CD4-positive, alpha-beta T cell treated with Interleukin-6 at 100 ng/mL for 8 hours (primary cell): ENCODE measurements around the gene MEPCE.

Experiments
- DNase-seq: peaks from one replicate; pipeline ENCODE4 v3.0.0-alpha.2; 2020; ENCODE audit warnings: mixed read lengths, low spot score

Gene MEPCE

DNA sequence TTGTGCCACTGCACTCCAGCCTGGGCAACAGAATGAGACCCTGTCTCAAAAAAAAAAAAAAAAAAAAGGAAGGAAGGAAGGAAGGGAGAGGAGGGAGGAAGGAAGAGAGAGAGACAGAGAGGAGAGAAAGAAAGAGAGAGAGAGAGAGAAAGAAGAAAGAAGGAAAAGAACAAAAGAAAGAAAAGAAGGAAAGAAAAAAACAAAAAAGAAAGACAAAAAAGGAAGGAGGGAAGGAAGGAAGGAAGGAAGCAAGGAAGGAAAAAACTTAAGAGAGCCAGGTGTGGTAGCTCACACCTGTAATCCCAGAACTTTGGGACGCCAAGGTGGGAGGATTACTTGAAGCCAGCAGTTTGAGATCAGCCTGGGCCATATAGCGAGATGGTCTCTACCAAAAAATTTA lies 35.2 kb downstream of the MEPCE start:
- no peak for DNase-seq

GRCh38 chr7:100465299-100465698 lies 35.7 kb downstream of the MEPCE start:
- no peak for DNase-seq

- no peak for DNase-seq
Observed at GRCh38 chr7:100465702-100466311, 36.2 kb downstream of the MEPCE start.

GRCh38 chr7:100466653-100467605 lies 37.3 kb downstream of the MEPCE start:
- no peak for DNase-seq

GRCh38 chr7:100467638-100468373 lies 38.2 kb downstream of the MEPCE start:
- DNase-seq: no peak

DNA sequence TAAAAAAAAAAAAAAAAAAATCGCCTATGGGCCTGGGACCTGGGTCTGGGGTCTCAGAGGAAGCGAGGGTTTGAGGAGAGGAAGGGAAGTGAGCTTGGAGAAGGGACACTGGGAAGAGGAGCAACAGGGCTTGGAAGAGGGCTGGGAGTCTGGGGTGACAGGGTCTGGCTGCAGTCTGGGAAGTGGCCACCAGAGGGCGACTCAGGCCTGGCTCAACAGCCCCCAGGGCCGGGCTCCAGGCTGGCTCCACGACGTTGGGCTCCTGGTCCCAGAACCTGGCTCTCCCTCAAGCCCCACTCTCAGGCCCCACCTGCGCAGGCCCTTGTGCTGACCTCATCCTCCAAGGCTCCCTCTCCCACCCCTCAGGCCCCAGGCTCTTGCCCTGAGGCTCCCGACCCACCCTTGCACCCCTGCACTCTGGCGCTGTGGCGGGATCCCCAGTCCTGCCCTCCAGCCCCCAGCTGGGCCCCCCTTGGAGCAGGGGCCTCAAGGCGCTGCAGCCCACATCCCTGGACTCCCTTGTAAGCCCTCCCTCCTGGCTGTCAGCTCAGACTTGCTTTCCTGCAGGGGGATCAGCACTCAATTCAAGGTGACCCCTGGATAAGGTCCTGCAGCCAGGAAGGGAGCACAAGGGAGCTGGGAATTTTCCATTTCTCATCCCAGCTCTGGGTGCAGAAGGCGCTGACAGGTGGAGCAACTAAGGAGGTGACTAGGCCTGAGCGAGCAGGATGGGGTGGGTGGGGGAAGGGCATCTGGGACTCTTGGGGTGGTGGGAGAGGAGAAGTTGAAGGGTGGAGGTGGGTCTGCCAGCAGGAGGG lies 39.8 kb downstream of the MEPCE start:
- peak; percentile 77 for DNase-seq

DNA sequence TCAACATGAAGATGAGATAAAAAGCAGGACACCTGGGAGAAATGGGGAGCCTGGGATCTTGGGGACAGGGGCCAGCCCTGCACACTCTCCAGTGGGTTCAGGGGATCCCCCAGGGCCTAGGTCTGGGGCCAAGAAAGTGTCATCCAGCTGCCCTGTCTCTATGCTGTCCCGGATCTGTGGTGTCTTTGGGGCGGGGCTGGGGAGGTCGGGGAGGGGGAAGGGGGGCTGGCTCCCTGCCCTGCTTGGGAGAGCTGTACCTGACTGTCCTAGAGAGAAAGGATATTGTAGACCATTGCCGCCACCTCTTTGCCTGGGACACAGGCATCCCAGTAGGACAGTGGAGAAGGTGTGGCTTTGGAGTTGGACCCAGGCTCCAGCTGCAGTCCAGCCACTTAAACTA lies 41.4 kb downstream of the MEPCE start:
- DNase-seq: no peak

DNA sequence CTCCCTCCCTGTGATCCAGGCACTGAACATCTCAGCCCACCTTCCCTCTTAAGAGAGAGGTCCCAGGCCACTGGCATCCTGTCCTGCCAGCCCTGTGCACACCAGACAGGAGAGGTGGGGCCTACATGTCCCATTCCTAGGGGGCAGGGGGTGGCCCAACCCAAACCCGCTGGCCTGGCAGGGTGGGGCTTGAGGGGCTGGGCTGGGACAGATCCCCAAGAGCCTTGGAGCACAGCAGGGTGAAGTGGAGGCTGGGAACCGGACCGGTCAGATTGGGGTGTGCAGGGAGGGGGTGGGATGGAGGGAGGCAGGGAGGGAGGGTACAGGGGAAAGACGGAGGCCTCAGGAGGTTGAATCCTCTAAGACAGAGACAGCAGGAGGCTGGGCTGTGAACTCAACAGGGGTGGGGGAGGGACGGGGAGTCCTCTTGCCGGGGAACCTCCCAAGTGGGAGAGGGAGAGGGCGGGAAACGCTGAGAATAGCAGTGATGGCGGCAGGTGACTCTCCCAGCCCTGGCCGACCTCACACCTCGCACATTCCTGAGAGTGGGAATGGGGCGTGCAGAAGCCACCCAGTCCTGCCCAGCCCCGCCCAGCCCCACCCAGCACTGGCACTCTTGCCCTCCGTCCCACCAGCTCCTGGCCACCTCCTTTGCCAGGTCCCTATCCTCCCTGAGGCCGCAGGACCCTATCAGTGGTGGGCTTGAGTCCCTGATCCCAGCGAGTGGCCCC lies 42.7 kb downstream of the MEPCE start:
- DNase-seq: no peak

- no peak for DNase-seq
Observed at GRCh38 chr7:100472854-100473499, 43.3 kb downstream of the MEPCE start.

- DNase-seq: no peak
Observed at GRCh38 chr7:100475549-100475948, 45.9 kb downstream of the MEPCE start.

GRCh38 chr7:100476101-100476780 lies 46.6 kb downstream of the MEPCE start:
- DNase-seq: no peak

GRCh38 chr7:100476903-100477870 lies 47.6 kb downstream of the MEPCE start:
- no peak for DNase-seq

DNA sequence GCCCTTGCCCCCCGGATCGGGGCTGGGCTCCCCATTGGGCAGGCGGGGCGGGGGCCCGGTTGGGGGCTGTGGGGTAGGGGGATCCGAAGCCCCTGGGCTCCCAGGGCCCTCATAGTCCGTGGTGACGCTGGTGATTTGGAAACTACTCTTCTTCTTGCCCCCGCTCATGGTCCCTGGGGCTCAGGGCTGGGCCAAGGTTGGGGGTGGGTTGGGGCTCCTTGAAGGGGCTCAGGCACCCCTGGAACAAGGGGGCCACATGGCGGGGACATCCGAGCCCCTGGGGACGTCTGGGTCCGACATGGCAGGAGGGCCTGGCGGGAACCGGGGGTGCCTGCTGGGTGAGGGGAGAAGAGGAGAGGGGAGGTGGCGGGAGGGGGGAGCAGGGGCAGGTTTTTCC lies 48.2 kb downstream of the MEPCE start:
- no peak for DNase-seq

GRCh38 chr7:100478958-100479660 lies 49.5 kb downstream of the MEPCE start, which contains the start of gene TSC22D4:
Gene TSC22D4, minus strand, starts transcription at chr7:100479214. Its CDS starts 1,176 bp downstream, at chr7:100478038.
- peak; percentile 97 for DNase-seq

DNA sequence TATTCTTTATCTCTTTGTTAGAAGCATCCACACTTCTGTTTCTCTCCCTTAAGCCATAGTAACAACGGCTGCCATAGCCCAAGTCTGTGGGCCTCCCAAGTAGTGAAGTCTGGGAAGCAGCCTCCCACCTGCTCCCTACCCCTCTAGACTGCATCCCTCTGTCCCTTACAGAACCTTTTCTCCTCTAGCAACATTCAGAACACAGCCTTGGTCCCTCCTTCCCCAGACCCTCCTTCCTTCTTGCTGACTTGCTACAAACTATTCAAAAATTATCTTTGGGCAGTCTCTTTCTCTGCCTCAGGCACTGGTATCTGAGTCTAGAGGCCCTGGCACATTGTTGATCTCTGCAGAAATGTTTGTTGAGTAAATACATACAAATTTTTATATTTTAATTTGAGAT lies 51.8 kb downstream of the MEPCE start:
- no peak for DNase-seq

GRCh38 chr7:100482728-100483089 lies 53.1 kb downstream of the MEPCE start:
- DNase-seq: no peak

- DNase-seq: peak; percentile 76
Observed at GRCh38 chr7:100483090-100483721, 53.6 kb downstream of the MEPCE start.
